Adrenal gland (tissue), 5 donors: ENCODE measurements around the gene MRPS26.

Source experiments
- POLR2A ChIP-seq, 2 donors: fragments of 450-650 bp; IDR thresholded peaks; one replicate each; pipeline ENCODE4 v1.6.1; 2017; ENCODE audit warnings: antibody characterized with exemption in 2 of 2, mild to moderate bottlenecking in 2 of 2, moderate library complexity in 1 of 2
- TF ChIP-seq, protein P1 (sequence below), 6 experiments: fragments of 450-650 bp in 4 of 6; fragments of 200-600 bp in 2 of 6; sonication (generic) in 1 of 6; IDR thresholded peaks; 1 replicate in 5 of 6; 2 replicates in 1 of 6; pipeline versions ENCODE4 v1.5.1 to v1.8.0; 2016 to 2021; ENCODE audit warnings: antibody characterized with exemption in 6 of 6, mild to moderate bottlenecking in 2 of 6, moderate library complexity in 1 of 6
- donor health status: DM: no; HTN: no; CAD: no.

DNA sequence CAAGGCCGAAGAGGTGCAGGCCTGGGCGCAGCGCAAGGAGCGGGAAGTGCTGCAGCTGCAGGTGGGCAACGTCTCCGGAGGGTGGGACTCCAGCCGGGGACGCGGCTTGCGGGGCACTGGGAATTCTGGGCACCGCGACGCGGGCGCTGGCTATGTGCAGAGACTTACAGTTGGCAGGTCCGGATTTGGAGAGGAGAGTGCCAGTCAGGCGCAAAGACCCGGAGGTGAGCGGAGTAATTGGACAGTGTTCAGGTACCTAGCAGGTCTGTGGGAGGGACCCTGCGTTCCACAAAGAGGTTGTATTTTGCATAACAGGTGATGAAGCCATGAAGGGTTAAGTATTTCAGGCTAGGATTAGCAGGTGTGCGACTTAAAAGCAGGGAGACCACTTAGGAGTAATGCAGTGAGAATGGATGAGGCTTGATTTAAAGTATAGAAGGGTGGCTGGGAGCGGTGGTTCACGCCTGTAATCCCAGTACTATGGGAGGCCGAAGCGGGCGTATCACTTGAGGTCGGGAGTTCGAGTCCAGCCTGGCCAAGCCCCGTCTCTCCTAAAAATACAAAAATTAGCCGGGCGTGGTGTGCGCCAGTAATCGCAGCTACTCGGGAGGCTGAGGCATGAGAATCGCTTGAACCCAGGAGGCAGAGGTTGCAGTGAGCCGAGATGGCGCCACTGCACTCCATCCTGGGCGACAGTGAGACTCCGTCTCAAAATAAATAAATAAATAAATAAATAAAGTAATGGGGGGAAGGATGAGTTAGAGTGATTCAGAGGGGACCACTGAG lies 1.0 kb downstream of the MRPS26 start:
- TF ChIP-seq, protein P1, sequence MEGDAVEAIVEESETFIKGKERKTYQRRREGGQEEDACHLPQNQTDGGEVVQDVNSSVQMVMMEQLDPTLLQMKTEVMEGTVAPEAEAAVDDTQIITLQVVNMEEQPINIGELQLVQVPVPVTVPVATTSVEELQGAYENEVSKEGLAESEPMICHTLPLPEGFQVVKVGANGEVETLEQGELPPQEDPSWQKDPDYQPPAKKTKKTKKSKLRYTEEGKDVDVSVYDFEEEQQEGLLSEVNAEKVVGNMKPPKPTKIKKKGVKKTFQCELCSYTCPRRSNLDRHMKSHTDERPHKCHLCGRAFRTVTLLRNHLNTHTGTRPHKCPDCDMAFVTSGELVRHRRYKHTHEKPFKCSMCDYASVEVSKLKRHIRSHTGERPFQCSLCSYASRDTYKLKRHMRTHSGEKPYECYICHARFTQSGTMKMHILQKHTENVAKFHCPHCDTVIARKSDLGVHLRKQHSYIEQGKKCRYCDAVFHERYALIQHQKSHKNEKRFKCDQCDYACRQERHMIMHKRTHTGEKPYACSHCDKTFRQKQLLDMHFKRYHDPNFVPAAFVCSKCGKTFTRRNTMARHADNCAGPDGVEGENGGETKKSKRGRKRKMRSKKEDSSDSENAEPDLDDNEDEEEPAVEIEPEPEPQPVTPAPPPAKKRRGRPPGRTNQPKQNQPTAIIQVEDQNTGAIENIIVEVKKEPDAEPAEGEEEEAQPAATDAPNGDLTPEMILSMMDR (IDR thresholded peaks at IDR 0.05): no peak
- TF ChIP-seq POLR2A (IDR thresholded peaks at IDR 0.05): no peak
